DLD1 (cell line): ENCODE results near the gene CAMTA2.
"Not testable (repeated sequence)": the region's sequence is repeated elsewhere in the genome, so short reads cannot be mapped to it uniquely, and the experiment has no call there.

Source experiments
- in situ Hi-C: cut with HindIII; loops from 2 replicates; pipeline ENCODE4 v1.10.0; 2017; ENCODE audit warnings: low sequenced_read_pairs

CAMTA2 gene, protein sequence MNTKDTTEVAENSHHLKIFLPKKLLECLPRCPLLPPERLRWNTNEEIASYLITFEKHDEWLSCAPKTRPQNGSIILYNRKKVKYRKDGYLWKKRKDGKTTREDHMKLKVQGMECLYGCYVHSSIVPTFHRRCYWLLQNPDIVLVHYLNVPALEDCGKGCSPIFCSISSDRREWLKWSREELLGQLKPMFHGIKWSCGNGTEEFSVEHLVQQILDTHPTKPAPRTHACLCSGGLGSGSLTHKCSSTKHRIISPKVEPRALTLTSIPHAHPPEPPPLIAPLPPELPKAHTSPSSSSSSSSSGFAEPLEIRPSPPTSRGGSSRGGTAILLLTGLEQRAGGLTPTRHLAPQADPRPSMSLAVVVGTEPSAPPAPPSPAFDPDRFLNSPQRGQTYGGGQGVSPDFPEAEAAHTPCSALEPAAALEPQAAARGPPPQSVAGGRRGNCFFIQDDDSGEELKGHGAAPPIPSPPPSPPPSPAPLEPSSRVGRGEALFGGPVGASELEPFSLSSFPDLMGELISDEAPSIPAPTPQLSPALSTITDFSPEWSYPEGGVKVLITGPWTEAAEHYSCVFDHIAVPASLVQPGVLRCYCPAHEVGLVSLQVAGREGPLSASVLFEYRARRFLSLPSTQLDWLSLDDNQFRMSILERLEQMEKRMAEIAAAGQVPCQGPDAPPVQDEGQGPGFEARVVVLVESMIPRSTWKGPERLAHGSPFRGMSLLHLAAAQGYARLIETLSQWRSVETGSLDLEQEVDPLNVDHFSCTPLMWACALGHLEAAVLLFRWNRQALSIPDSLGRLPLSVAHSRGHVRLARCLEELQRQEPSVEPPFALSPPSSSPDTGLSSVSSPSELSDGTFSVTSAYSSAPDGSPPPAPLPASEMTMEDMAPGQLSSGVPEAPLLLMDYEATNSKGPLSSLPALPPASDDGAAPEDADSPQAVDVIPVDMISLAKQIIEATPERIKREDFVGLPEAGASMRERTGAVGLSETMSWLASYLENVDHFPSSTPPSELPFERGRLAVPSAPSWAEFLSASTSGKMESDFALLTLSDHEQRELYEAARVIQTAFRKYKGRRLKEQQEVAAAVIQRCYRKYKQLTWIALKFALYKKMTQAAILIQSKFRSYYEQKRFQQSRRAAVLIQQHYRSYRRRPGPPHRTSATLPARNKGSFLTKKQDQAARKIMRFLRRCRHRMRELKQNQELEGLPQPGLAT

GRCh38 chr17:4986951-4987766, at the start of gene CAMTA2:
Gene CAMTA2, minus strand, starts transcription at chr17:4987675. Its CDS starts 1,453 bp downstream, at chr17:4986222.
- in situ Hi-C loops = no loop called here

DNA sequence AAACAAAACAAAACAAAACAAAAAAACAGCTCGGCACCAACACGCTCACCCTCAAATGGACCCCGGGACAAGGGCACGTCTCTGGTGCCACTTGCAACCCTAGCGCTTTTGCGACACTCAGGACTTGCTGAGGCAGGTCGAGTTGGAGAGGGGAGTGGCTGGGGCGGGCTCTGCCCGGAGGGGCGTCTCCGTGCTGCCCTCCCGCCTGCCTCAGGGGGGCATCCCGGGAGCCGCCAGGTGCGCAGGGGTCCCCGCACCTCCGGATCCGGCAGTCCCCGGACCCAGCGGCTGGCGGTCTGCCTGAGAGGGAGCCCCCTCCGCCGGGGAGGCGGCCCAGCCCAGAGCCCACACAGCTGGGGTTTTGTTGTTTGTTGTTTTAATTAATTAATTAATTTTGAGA, 47.8 kb upstream of the CAMTA2 start, which contains the start of gene SLC52A1:
TSS of gene SLC52A1 (minus strand) at position 112 of the 400 bp plus-strand sequence. CDS start 820 bp downstream, outside the sequence.
- in situ Hi-C loops = no loop called here

- in situ Hi-C loops = no loop called here
Observed at GRCh38 chr17:5034651-5035050, 47.2 kb upstream of the CAMTA2 start.

DNA sequence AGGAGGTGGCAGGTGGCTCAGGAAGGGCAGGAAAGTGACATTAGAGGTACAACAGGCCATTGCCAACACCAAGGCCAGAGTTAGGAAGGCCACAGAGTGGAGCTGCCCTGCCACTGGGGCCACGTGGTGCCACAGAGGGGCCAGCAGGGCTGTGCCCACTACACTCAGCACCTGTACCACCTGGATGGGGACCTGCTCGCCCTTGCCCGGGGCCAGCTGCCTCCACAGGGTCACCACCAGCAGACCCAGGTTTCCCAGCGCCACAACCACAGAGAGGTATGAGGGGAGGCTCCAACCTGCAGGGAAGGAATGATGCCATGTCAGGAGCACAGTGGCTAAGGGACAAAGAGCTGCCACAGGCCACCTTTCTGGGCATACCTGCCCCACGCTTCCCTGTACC, 46.6 kb upstream of the CAMTA2 start:
- in situ Hi-C loops = no loop called here

DNA sequence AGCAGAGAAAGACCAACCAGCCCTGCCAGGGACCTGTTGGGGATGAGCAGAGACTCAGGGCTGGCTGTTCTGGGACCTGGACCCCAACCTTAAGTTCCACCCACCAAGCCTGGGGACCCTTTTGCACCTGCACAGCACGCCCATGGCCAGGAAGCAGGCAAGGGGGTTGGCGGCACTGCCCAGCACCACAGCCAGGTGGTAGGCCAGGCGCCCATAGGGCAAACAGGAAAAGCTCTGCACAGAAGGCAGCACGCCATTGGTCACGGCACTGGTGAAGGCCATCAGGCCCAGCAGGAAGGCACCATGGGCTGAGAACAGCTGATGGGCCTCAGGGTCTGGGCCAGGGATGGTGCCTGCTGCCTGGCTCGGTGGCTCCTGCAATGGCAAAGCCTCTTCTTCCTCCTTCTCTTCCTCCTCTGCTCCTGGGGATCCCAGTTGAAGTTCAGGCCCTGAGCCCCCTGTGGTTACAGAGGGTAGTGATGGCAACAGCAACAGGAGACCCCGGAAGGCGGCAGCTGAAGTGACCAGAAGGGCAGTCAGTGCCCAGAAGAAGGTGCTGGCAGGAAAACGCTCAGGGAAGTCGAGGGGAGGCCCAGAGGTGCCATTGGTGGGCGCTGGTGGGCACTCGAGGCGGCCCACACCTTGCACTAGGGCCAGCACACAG, 46.0 kb upstream of the CAMTA2 start:
- in situ Hi-C loops = no loop called here

GRCh38 chr17:5032865-5033264, 45.4 kb upstream of the CAMTA2 start:
- in situ Hi-C loops = no loop called here

DNA sequence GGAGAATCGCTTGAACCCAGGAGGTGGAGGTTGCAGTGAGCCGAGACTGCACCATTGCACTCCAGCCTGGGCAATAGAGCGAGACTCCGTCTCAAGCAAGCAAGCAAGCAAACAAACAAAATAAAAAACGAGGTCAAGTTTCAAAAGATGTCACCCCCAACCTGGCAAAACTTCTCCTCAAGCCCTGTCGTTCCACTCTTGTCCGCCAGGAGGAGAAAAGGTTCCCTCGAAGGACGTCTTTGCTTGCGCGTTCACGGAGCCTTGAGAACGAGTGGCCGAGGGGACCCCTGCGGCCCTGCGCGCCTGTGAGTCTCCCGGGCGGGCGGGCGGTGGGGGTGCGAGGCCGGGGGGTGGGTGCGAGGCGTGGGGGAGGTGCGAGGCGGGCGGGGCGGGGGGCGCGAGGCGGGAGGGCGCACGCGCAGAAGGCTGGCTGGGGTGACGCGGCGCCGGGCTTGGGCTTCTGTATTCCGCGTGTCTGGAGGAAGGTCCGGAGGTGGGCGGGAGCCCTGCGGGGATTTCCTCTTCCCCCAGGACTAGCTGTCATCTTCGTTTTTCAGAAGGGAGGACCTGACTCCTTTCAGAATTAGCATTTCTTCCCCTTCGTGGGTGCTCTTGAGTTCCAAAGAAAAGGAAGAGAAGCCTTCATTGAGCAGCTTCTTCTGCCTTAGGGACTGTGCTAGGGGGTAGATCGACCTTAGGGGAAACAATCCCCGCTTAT, 44.0 kb upstream of the CAMTA2 start:
- in situ Hi-C loops = no loop called here

GRCh38 chr17:5030168-5030567, 42.7 kb upstream of the CAMTA2 start:
- in situ Hi-C loops = not testable (repeated sequence)

- in situ Hi-C loops = no loop called here
Observed at GRCh38 chr17:5027916-5028315, 40.4 kb upstream of the CAMTA2 start.

DNA sequence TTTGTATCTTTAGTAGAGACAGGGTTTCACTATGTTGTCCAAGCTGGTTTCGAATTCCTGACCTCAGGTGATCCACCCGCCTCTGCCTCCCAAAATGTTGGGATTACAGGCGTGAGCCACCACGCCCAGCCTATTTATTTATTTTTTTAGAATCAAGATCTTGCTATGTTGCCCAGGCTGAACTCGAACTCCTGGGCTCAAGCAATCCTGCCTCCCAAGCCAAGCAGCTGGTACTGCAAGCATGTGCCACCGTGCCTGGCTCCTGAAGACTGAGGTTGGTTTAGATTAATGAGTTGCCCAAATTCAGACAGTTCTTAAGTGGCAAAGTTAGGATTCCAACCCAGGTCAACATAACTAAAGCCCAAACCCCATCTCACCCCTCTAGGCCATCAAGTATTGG, 39.8 kb upstream of the CAMTA2 start:
- in situ Hi-C loops = no loop called here

DNA sequence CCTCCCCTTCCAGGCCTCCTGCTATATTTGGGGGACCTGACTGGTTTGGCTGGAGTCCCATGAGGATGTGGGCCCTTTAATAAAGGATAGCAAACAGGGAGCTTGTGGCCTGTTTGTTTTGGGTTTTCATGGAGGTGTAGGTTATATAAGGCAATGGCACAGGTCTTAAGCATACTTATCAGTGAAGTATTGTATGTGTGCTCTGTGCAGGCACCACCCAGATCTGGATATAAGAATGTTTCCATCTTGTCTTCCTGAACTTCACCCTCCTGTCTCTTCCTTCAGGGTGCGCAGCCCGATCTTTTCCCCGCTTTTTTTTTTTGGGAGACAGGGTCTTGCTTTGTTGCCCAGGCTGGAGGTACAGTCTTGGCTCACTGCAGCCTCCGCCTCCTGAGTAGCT, 37.1 kb upstream of the CAMTA2 start:
- in situ Hi-C loops = no loop called here

GRCh38 chr17:5023588-5024147, 36.2 kb upstream of the CAMTA2 start:
- in situ Hi-C loops = no loop called here

DNA sequence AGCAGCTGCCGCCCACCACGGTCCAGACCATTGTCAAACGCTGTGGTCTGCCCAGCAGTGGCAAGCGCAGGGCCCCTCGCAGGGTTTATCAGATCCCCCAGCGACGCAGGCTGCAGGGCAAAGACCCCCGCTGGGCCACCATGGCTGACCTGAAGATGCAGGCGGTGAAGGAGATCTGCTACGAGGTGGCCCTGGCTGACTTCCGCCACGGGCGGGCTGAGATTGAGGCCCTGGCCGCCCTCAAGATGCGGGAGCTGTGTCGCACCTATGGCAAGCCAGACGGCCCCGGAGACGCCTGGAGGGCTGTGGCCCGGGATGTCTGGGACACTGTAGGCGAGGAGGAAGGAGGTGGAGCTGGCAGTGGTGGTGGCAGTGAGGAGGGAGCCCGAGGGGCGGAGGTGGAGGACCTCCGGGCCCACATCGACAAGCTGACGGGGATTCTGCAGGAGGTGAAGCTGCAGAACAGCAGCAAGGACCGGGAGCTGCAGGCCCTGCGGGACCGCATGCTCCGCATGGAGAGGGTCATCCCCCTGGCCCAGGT, 34.8 kb upstream of the CAMTA2 start:
- in situ Hi-C loops = no loop called here

DNA sequence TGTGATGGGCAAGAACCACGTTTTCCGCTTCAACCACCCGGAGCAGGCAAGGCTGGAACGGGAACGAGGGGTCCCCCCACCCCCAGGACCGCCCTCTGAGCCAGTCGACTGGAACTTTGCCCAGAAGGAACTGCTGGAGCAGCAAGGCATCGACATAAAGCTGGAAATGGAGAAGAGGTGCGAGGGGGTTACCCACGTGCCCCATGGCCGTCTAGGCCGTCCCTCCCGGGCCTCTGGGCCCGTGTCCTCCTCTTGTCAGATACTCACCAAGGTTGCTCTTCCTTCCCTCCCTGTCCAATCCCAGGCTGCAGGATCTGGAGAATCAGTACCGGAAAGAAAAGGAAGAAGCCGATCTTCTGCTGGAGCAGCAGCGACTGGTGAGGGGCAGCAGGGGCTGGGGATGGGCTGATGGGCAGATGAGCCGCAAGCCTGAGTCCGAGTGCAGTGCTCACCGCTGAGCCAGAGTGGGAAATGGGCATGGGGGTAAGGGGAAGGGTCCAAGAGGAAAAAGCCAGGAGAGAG, 33.1 kb upstream of the CAMTA2 start:
- in situ Hi-C loops = no loop called here

DNA sequence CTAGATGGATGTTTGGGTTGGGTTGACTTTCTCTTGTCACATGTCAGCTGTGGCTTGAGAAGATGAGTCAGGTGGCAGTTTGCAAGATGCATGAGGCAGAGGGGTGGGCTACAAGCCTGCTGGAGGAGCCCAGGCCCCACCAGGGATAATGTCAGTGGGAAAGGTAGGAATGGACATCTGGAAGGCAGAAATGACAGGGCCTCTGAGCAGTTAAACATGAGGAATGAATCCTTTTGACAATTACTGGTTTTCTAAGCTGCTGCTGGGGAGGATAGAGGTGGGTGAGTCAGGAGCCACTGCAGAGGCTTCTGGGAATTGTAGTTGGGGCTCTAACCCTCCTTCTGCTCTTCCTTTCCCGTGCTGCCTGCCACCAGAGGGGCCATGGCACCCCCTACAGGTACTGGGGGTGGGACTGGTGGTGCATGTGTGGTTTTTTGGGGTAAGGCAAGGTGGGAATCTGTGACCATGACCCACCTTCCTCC, 32.0 kb upstream of the CAMTA2 start:
- in situ Hi-C loops = no loop called here

- in situ Hi-C loops = no loop called here
Observed at GRCh38 chr17:5014357-5014756, 26.9 kb upstream of the CAMTA2 start.

- in situ Hi-C loops = no loop called here
Observed at GRCh38 chr17:5011928-5012327, 24.5 kb upstream of the CAMTA2 start.

GRCh38 chr17:5003214-5003867, 15.9 kb upstream of the CAMTA2 start:
- in situ Hi-C loops = no loop called here
